D721Med (cell line): ENCODE measurements around the gene KRTAP1-4.
"Not testable (repeated sequence)": the region's sequence is repeated elsewhere in the genome, so short reads cannot be mapped to it uniquely, and the experiment has no call there.

Experiments used
- DNase-seq: peaks from one replicate; pipeline ENCODE4 v3.0.0; 2011; ENCODE audit warnings: low spot score; ENCODE audit not compliant: insufficient read length
- FAIRE-seq: peaks from 2 replicates; lab custom pipeline; 2011; peaks lifted over from hg19 to GRCh38; lab: Jason Lieb, UNC
- CTCF ChIP-seq: IDR thresholded peaks from 2 replicates; pipeline ENCODE4 v1.5.1; 2012; ENCODE audit warnings: mild to moderate bottlenecking, control low read depth; ENCODE audit not compliant: insufficient read depth; ENCODE audit errors: missing control alignments

Gene KRTAP1-4

GRCh38 chr17:41001795-41002194 lies 28.2 kb downstream of the KRTAP1-4 start:
- DNase-seq (no peak), FAIRE-seq (no peak)
- TF ChIP-seq CTCF, result no peak

GRCh38 chr17:40999563-40999962 lies 30.4 kb downstream of the KRTAP1-4 start, which contains the start of gene KRTAP3-2:
Gene KRTAP3-2 (minus strand): TSS chr17:40999906. CDS start chr17:40999853, 53 bp downstream.
- not testable (repeated sequence) for FAIRE-seq, DNase-seq

DNA sequence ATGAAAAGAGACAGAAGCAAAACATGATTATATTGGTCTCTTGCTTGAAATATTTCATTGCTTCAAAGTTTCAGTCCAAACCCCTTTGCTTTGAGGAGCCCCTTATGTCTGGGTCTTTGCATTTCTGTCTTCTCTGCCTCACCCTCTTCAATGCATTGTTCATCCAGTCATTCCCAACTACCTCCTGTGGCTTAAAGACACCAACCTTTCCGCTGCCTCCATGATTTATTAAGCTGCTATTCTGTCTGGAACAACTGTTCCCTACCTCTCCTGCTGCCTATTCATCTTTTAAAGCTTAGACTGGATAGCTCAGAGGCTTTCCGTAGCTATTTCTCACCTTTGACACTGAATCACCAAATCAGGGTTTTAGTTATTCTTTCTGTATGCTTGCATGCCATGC lies 32.6 kb downstream of the KRTAP1-4 start:
- no peak for DNase-seq
- TF ChIP-seq CTCF, result no peak
- FAIRE-seq, result no peak

DNA sequence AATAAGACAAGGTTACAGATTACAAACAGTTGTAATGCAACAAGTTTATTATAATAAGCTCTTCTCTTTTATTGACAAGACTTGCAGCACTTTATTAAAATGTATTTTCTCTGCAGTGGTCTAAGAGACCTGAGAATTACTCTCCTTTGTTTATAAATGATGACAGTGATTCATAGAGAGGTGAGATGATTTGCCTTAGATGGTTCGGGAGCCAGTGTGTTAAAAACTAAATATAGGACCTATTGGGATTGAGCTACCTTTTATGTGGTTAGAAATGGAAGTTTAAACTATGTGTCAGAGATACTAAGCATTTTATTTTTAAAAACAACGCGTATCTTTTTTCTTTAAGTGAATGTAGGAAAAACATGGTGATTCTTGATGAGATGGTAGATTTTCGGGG lies 33.2 kb downstream of the KRTAP1-4 start:
- DNase-seq (no peak), FAIRE-seq (no peak)
- TF ChIP-seq CTCF, result no peak

- DNase-seq (no peak), FAIRE-seq (no peak)
- no peak for TF ChIP-seq CTCF
Measured at GRCh38 chr17:40995116-40995515, 34.9 kb downstream of the KRTAP1-4 start.

DNA sequence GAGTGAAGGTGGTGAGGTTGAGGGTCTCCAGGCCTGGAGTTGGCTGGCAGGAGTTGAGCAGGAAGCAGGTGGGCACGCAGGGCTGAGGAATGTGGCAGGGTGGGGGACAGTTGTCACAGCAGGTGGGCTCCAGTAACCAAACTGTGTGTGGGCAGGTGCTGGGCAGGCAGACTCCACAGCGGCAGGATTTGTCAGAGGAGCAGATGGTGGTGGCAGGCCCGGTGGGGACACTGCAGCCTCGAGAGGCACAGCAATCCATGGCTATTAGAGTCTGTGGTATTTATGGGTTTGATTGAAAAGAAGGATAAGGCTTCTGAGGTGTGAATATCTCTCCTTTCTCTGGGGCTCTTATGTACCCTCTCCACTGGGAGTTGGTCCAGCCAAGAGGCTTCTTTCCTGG lies 36.2 kb downstream of the KRTAP1-4 start, which contains the start of gene KRTAP3-3:
KRTAP3-3 (minus strand) TSS at position 326 of the 400 bp plus-strand sequence; CDS start at position 259, 67 bp downstream.
- DNase-seq (no peak), FAIRE-seq (no peak)
- TF ChIP-seq CTCF, result no peak

DNA sequence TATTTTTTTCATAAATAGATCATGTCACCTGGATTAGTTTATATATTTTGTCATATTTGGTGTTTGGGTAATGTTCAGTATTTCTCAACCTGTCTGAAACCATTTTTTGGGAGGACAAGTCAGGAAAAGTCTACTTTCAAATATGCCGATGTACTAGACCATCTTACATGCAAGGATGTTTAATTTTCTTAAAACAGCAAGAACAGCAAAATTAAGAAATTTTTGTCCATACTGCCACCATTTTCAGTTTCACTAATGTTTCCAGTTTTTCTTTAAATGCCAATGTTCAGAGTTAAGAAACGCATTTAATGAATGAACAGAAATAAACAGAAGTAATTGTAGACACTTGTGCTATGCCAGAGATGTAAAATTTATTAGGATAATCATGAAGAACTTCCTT lies 36.9 kb downstream of the KRTAP1-4 start:
- no peak for DNase-seq
- FAIRE-seq, result no peak
- no peak for TF ChIP-seq CTCF

- TF ChIP-seq CTCF, result no peak
- no peak for FAIRE-seq
Measured at GRCh38 chr17:40992666-40993065, 37.3 kb downstream of the KRTAP1-4 start.

More at GRCh38 chr17:40992666-40993065, 37.3 kb downstream of the KRTAP1-4 start:
- no peak for DNase-seq
